ENCODE measurements around the gene CROT. TPM values are rescaled to one million over a fixed set of nuclear protein-coding genes. Genes with fewer than 3 reads are reported as not detected.

CROT gene
- total and polyA plus RNA-seq, 4 donors, result 5.3 to 18.7 (median 9.4) TPM

DNA sequence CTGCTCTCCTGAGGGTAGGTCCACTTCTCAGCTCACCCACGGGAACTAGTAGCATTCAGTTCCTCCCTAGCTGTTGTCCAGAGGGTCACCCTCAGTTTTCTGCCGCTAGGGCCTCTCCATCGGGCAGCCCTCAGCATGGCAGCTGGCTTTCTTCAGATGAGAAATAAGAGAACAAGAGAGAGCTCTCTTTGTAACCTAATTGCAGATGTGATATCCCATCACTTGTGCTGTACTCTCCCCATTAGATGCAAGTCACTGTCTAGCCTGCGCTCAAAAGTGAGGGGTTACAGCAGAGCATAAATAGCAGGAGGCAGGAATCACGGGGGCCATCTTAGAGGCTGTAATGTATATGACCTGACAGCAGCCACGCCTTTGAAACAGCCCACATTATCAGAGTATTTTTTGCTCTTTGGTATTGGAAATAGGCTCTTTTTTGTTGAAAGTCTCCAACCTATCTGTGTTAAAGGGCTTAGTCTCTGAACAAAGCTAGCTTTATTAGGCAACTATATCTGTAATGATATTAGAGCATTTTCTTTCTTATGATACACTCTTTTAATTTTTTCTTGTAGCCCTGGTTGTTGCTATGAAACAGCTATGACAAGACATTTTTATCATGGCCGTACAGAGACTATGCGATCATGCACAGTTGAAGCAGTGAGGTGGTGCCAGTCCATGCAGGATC, 45.7 kb downstream of the CROT start:
- Histone ChIP-seq H3K36me3 (ENCODE audit: control insufficient read depth in 4 of 4, insufficient read depth in 4 of 4, low read length in 4 of 4) (peaks cover 2 to 17% (median 12%) of the 10 kb centered on the region in 4 donors), H3K9me3 (ENCODE audit: control insufficient read depth in 4 of 4, insufficient read depth in 3 of 4, low read length in 3 of 4) (no peaks in the 10 kb centered on the region), H3K27me3 (ENCODE audit: control insufficient read depth in 3 of 3, insufficient read depth in 3 of 3, low read length in 2 of 3) (no peaks in the 10 kb centered on the region), H3K4me3 (no peak overlapping the region), H3K9ac (ENCODE audit: insufficient read depth in 1 of 2, low read length in 2 of 2) (no peak overlapping the region), H3K27ac (ENCODE audit: low read depth in 1 of 2, low read length in 1 of 2) (no peak overlapping the region), H3K4me1 (ENCODE audit: control insufficient read depth in 5 of 5, insufficient read depth in 5 of 5, low read length in 5 of 5) (no peaks in the 10 kb centered on the region)
- DNase-seq (no peak), ATAC-seq (ENCODE audit: insufficient read depth, low FRiP score) (no peak)
- no peak for TF ChIP-seq CTCF (IDR thresholded peaks at IDR 0.05; ENCODE audit: control extremely low read depth, extremely low read depth)
- WGBS, 2 donors, result 95 to 97% methylated on average over 8 of the region's 8 CpGs

DNA sequence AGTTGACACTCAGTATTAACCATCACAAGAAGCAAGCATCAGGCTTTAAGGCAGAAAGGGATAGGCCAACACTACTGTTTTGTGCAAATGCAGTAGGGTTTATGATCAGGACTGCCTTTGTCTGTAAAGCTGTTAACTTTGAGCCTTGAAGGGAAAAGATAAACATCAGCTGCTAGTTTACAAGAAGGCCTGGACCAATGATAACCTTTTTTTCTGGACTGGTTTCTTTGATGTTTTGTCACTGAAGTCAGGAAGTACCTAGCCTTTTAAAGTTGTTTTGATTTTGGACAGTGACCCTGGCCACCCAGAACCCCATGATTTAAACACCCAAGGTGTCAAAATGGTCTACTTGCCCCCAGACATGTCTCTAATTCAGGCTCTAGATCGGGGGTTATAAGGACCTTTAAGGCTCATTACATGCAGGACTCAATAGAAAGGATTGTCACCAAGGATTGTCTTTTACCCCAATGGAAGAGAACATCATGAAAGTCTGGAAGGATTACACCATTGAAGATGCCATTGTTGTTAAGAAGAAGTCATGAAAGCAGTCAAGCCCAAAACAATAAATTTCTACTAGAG, 50.1 kb downstream of the CROT start:
- no peaks in the 10 kb centered on the region for H3K27me3 ChIP-seq (ENCODE audit: control insufficient read depth in 3 of 3, insufficient read depth in 3 of 3, low read length in 2 of 3)
- H3K4me3 ChIP-seq, result no peak overlapping the region
- H3K27ac ChIP-seq (ENCODE audit: low read depth in 1 of 2, low read length in 1 of 2), result no peak overlapping the region
- ATAC-seq (ENCODE audit: insufficient read depth, low FRiP score) (no peak), DNase-seq (no peak)
- WGBS, 2 donors, result 85 to 90% methylated on average over 1 of the region's 1 CpG
- H3K36me3 ChIP-seq (ENCODE audit: control insufficient read depth in 4 of 4, insufficient read depth in 4 of 4, low read length in 4 of 4), result peaks cover 0 to 17% (median 8%) of the 10 kb centered on the region in 4 donors
- no peaks in the 10 kb centered on the region for H3K9me3 ChIP-seq (ENCODE audit: control insufficient read depth in 4 of 4, insufficient read depth in 3 of 4, low read length in 3 of 4)
- H3K9ac ChIP-seq (ENCODE audit: insufficient read depth in 1 of 2, low read length in 2 of 2), result no peak overlapping the region
- no peaks in the 10 kb centered on the region for H3K4me1 ChIP-seq (ENCODE audit: control insufficient read depth in 5 of 5, insufficient read depth in 5 of 5, low read length in 5 of 5)
- no peak for TF ChIP-seq CTCF (IDR thresholded peaks at IDR 0.05; ENCODE audit: control extremely low read depth, extremely low read depth)

DNA sequence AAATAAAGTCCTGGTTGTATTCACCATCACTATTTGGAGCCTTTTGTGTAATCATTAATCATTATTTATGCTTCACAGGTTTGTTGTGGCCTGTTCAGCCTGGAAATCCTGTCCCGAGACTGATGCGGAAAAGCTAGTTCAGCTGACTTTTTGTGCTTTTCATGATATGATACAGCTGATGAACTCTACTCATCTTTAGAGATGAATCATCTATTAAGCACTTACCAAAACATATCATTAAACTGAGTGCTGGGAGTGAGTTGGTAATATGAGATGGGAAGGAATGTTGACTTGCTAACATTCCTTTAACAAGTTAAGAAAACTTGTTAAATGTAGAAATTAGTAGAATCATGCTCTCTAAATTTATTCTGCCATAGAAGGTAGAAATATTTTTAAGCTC, 53.0 kb downstream of the CROT start:
- DNase-seq (no peak), ATAC-seq (ENCODE audit: insufficient read depth, low FRiP score) (no peak)
- no peak for TF ChIP-seq CTCF (IDR thresholded peaks at IDR 0.05; ENCODE audit: control extremely low read depth, extremely low read depth)
- no peaks in the 10 kb centered on the region for H3K9me3 ChIP-seq (ENCODE audit: control insufficient read depth in 4 of 4, insufficient read depth in 3 of 4, low read length in 3 of 4)
- peaks cover 0 to 4% (median 0%) of the 10 kb centered on the region in 5 donors for H3K4me1 ChIP-seq (ENCODE audit: control insufficient read depth in 5 of 5, insufficient read depth in 5 of 5, low read length in 5 of 5)
- no peaks in the 10 kb centered on the region for H3K27me3 ChIP-seq (ENCODE audit: control insufficient read depth in 3 of 3, insufficient read depth in 3 of 3, low read length in 2 of 3)
- WGBS, 2 donors, result 95 to 97% methylated on average over 2 of the region's 2 CpGs
- no peak overlapping the region for H3K9ac ChIP-seq (ENCODE audit: insufficient read depth in 1 of 2, low read length in 2 of 2)
- peaks cover 0 to 15% (median 5%) of the 10 kb centered on the region in 4 donors for H3K36me3 ChIP-seq (ENCODE audit: control insufficient read depth in 4 of 4, insufficient read depth in 4 of 4, low read length in 4 of 4)
- H3K4me3 ChIP-seq, result no peak overlapping the region
- no peak overlapping the region for H3K27ac ChIP-seq (ENCODE audit: low read depth in 1 of 2, low read length in 1 of 2)
